CD4-positive, alpha-beta T cell treated with Interleukin-6 for 4 hours (primary cell): ENCODE results near the gene MGST2.
"Not testable (repeated sequence)": the region's sequence is repeated elsewhere in the genome, so short reads cannot be mapped to it uniquely, and the experiment has no call there.

Experiments used
- DNase-seq: peaks from one replicate; pipeline ENCODE4 v3.0.0-alpha.2; 2020; ENCODE audit warnings: mixed read lengths

Gene MGST2

GRCh38 chr4:139672732-139673131 is 7.1 kb downstream of the MGST2 start:
- DNase-seq: no peak

- DNase-seq: no peak
These were observed 9.4 kb downstream of the MGST2 start for GRCh38 chr4:139674875-139675550.

- DNase-seq: no peak
These were observed 10.0 kb downstream of the MGST2 start for GRCh38 chr4:139675651-139676050.

GRCh38 chr4:139676365-139676764 is 10.7 kb downstream of the MGST2 start:
- no peak for DNase-seq

- DNase-seq: no peak
These were observed 11.4 kb downstream of the MGST2 start for GRCh38 chr4:139676913-139677585.

- no peak for DNase-seq
These were observed 16.7 kb downstream of the MGST2 start for GRCh38 chr4:139682309-139682708.

- DNase-seq: no peak
These were observed 17.1 kb downstream of the MGST2 start for GRCh38 chr4:139682741-139683151.

- no peak for DNase-seq
These were observed 18.7 kb downstream of the MGST2 start for GRCh38 chr4:139684351-139684750.

GRCh38 chr4:139685180-139685579 is 19.6 kb downstream of the MGST2 start:
- no peak for DNase-seq

GRCh38 chr4:139686130-139686529 is 20.5 kb downstream of the MGST2 start:
- DNase-seq: no peak

GRCh38 chr4:139686988-139687387 is 21.4 kb downstream of the MGST2 start:
- no peak for DNase-seq

- no peak for DNase-seq
These were observed 23.6 kb downstream of the MGST2 start for GRCh38 chr4:139689093-139689722.

- no peak for DNase-seq
These were observed 24.8 kb downstream of the MGST2 start for GRCh38 chr4:139690419-139690818.

GRCh38 chr4:139692309-139693012 is 26.8 kb downstream of the MGST2 start:
- DNase-seq: no peak

- no peak for DNase-seq
These were observed 29.0 kb downstream of the MGST2 start for GRCh38 chr4:139694522-139695107.

- no peak for DNase-seq
These were observed 30.9 kb downstream of the MGST2 start for GRCh38 chr4:139696491-139696890.

GRCh38 chr4:139698167-139698925 is 32.7 kb downstream of the MGST2 start:
- DNase-seq: not testable (repeated sequence)

- no peak for DNase-seq
These were observed 34.9 kb downstream of the MGST2 start for GRCh38 chr4:139700568-139700967.

GRCh38 chr4:139704915-139705485 is 39.4 kb downstream of the MGST2 start:
- DNase-seq: no peak

- DNase-seq: no peak
These were observed 44.0 kb downstream of the MGST2 start for GRCh38 chr4:139709660-139710059.

GRCh38 chr4:139710073-139710472 is 44.5 kb downstream of the MGST2 start:
- DNase-seq: no peak

- no peak for DNase-seq
These were observed 45.8 kb downstream of the MGST2 start for GRCh38 chr4:139711461-139711860.
